Stimulated activated CD4-positive, alpha-beta T cell treated with anti-CD3 and anti-CD28 coated beads, Interleukin-1b, Interleukin-23, amount 100 ng/mL, for 24 hours (primary cell): Measurements from ENCODE around the gene DAND5.

ENCODE experiments used
- DNase-seq, 4 experiments: peaks; one replicate each; pipeline ENCODE4 v3.0.0-alpha.2; 2020; ENCODE audit warnings: low read depth in 4 of 4, low spot score in 1 of 4

Gene DAND5, protein sequence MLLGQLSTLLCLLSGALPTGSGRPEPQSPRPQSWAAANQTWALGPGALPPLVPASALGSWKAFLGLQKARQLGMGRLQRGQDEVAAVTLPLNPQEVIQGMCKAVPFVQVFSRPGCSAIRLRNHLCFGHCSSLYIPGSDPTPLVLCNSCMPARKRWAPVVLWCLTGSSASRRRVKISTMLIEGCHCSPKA

DNA sequence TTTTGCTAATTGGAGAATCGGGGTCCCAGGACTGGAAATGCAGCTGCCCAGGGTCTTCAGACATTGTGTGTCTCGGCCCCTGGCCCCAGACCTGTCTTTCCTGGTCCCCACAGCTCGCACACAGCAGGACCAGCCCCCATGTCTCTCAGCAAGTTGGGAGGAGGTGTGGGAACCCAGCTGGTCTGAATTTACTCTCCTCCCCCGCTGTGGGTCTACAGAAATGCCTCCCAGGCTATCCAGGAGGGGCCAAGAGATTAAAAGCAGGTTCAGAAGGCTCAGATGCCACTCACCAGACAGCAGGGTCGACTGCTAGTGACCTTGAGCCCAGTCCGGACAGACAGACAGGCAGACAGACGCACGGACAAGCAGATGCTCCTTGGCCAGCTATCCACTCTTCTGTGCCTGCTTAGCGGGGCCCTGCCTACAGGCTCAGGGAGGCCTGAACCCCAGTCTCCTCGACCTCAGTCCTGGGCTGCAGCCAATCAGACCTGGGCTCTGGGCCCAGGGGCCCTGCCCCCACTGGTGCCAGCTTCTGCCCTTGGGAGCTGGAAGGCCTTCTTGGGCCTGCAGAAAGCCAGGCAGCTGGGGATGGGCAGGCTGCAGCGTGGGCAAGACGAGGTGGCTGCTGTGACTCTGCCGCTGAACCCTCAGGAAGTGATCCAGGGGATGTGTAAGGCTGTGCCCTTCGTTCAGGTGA, at the start of gene DAND5:
DAND5 (plus strand) TSS at position 285 of the 697 bp plus-strand sequence; CDS start at position 370, 85 bp downstream.
- DNase-seq = no peak

DNA sequence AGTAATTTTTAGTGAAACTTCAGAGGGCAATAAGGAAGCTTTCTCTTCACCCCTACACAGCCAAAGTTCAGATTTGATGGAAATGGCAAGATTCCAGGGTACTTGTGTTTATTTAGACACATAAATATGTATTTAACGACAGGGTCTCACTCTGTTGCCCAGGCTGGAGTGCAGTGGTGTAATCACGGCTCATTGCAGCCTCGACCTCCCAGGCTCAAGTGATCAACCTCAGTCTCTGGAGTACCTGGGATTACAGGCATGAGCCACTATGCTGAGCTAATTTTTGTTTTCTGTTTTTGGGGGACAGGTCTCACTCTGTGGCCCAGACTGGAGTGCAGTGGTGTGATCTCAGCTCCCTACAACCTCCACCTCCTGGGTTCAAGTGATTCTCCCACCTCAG, 48.3 kb upstream of the DAND5 start:
- no peak for DNase-seq

DNA sequence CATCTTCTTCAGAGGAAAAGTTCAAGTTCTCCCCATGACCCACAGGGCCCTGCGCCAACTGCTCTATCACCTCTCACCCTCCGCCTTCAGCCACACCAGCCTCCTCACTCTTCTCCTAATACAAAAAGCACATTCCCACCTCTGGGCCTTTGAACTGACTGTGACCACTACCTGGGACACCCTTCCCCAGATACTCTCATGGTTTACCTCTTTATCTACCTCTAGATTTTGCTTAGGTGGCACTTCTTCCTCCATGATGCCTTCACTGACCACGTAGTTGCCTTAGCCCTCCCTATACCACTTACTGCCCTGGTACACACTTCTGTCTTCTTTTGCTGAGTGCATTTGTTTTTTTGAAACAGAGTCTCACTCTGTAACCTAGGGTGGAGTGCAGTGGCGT, 46.4 kb upstream of the DAND5 start:
- no peak for DNase-seq

DNA sequence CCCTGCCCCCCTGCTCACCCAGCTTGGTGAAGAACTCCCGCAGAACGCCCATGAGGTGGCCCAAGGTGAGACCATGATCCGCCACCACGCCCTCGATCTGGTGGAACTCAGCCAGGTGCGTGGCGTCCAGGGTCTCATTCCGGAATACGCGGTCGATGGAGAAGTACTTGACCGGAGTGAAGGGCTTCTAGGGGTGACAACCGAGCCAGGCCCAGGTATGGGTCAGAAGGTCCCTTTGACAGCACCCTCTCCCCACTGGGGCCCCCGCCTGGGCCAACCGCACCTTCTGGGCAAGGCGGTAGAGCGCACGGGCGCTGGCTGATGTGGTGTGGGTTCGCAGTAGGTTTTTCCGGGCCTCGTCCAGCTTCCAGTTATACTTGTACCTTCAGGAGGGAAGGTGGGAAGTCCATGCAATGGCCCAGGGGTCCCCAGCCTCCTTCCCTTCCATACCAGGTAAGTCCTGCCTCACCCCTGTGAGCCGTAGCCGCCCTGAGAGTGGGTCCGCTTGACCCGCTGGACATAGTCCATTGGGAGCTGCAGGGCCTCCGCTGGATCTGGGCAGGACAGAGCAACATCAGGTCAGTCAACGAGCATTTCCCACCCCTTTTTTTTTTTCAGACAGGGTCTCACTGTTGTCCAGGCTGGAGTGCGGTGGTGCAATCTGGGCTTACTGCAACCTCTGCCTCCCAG, 44.6 kb upstream of the DAND5 start:
- DNase-seq = no peak

DNA sequence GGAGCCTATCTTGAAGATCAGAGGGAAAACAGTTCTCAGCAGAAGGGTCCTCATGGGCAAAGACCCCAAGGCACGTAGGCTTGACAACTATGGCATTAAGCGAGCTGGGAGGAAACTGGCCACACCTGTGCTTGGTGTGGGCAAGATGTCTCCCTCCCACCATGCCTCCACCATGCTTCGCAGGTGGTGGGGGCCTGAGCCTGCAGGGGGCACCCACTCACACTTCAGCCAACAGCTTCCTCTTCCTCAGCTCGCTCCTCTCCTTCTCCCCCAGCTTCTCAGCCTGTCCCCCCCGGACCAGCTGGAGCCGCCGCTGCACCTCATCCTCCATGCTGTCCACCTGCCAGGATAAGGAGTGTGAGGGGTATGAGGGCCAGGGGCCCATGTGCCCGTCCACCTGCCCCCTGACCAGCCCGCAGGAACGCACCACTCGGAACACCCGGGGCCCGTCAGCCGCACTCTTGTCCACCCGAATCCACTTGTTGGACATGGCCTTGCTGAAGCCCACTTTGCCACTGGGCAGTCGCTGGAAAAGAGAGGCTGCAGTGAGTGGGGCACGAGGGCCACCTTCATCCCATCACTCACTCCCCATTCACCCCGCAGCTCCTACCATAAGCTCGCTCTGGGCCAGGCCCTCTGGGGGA, 39.3 kb upstream of the DAND5 start:
- no peak for DNase-seq

DNA sequence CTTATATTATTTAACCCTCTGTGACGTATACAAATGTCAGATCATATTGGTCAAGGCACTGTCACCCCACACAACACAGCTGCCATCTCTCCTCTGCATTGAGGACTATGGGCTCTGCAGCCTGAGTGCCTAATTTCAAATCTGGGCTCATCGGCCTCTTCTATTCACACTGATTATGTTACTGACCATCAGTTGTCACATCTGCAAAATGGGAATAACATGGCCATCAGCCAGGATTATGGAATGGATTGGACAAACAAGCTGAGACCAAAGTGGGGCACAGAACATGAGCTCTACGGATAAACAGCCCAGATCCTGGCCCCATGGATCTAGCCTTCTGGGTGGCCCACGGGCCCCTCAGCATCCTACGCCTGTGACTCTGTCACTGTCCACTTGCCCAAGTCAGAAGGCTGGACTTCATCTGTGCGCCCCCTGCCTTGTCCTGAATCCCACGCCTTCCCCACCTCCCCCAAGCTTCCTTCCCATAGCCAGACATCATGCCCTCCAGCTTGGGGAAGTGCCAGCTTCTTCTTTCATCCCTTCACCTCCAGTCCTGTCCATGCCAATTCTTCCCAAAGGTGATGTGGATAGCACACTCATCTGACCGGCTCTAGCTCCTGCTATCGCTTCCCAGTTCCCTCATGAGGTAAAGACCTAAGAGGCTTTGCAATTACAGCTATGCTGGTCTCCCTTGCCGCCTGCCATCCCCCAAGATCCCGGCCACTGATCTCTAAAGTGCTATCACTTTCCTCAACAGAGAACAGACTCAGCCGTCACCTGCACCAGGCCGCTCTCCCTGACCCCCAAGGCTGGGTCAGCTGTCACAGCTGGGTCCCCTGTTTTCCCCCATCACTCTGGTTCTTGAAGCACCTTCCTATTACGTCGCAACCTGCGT, 36.7 kb upstream of the DAND5 start:
- DNase-seq = no peak

DNA sequence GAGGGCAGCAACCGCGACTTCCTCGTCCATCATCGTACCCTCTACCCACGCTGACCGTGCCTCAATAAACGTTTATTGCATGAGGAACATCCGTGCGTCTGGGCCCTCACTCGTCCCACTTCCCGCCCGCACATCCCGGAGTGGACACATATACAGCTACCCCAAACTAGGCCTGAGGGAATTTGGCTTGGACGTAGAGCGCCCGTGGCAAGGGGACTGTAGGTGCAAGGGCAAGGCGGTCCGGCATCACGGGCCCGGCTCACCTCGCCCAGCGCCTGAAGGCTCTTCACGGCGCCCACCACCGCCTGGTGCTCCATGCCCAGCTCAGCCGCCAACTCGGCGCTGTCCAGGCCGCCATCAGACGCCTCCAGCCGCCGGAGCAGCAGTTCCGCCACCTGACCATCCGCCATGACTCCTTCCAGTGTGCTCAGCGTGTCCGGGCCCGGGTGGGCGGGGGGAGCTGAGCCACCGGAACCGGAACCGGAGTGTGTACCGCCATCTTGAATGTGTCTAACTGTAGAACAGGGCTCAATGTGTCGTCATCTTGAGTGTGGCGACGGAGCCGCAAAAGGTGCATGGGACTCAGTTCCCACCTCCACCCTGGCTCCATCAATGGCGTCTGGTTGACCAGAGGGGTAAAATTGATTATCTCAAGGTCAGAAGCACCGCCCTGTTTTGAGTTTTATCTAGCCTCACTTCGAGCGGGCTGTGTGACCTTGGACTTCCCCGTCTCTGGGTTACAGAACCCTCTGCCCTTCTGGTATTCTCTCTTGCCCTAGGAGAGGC, 35.9 kb upstream of the DAND5 start, which contains the start of gene FARSA:
FARSA (minus strand) TSS at position 425 of the 786 bp plus-strand sequence; CDS start at position 410, 15 bp downstream.
- peak; percentile 72 to 84 (median 82) for DNase-seq

DNA sequence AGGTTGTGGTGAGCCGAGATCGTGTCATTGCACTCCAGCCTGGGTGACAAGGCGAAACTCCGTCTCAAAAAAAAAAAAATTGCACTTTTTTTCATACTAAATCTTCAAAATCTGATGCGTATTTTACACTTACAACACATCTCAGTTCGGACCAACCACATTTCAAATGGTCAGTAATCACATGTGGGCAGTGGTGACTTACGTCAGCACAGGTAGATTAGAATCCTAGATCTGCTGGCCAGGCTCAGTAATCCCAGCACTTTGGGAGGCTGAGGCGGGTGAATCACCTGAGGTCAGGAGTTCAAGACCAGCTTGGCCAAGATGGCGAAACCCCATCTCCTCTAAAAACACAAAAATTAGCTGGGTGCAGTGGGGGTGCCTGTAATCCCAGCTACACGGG, 34.3 kb upstream of the DAND5 start:
- DNase-seq = no peak

DNA sequence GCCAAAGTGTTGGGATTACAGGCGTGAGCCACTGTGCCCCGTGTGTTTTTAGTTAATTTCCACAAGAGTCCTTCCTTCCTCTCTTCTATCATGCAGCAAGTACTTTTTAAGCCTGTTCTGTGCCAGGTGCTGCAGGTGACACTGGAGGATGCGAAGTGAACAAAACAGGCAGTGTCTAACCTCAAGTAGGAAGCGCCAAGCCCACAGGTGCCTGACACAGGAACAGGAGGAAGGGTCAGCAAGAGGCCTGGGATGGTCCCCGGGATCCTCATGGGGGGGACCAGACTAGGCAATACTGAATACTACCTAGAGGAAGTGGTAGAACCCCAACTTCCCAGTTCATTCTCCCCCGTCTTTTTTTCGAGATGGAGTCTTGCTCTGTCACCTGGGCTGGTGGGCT, 32.8 kb upstream of the DAND5 start:
- no peak for DNase-seq

DNA sequence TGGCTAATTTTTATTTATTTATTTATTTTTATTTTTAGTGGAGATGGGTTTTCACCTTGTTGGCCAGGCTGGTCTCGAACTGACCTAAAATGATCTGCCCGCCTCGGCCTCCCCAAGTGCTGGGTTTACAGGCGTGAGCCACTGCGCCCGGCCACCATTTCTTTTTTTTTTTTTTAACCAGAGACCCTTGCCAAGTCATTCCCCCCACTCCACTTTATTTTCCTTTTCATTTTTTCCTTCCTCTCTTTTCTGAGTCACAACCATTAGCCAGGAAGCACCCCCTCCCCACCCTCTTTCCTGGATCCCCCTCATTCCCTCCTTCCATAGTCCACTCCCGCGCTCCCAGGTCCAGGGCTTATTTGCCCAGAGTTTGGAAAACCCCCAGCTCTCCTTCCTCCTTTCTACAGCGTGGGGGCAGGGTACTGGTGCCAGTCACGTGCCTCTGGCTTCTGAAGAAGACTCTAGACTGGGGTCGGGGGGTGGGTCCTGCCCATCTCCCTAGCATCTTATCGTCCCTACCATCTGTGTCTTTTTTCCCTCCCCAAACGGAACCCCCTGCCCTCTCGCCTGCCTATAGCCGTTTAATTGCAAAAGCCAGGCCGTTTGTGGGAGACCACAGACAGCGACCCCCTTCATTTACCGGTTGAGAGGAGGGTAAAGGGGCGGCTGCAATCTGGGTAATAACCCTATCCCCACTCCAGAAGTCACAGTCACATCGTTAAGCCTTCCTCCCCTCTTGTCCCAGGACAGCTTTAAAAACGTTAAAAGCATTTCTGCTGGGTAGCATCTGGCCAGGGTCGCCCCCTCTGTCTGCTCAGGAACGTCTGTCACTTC, 32.1 kb upstream of the DAND5 start:
- DNase-seq = no peak

DNA sequence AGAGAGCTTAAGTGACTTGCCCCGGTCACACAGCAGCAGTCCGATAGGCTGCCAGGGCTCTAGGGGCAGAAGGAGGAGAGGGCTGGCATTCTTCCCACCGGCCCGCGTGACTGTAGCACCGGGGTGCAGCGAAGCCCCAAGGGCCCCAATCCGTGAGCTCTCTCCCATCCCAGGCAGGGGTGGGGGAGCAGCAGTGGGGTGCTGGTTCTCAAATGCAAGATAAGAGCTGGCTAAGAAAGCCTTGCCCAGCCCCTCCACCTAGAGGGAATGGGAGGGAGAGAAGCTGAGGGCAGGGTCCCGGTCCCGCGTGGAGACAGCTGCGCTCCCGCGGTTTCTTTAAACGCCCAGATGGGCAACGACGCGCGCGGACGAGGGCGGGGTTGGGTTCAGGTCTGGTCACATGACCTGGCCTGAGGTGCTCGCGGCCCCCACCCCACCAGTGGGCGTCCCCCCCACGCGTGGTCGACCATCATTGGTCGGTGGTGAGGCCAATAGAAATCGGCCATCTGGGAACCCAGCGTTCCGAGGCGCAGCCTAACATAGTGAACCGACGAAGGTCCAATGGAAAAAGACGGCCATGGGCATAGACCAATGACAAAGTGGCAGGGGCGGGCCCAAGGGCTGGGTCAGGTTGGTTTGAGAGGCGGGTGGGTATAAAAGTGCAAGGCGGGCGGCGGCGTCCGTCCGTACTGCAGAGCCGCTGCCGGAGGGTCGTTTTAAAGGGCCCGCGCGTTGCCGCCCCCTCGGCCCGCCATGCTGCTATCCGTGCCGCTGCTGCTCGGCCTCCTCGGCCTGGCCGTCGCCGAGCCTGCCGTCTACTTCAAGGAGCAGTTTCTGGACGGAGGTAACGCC, 31.2 kb upstream of the DAND5 start, which contains the start of gene CALR:
CALR (plus strand) TSS at position 683 of the 852 bp plus-strand sequence; CDS start at position 754, 71 bp downstream.
- peak; percentile 92 to 99 (median 96) for DNase-seq

DNA sequence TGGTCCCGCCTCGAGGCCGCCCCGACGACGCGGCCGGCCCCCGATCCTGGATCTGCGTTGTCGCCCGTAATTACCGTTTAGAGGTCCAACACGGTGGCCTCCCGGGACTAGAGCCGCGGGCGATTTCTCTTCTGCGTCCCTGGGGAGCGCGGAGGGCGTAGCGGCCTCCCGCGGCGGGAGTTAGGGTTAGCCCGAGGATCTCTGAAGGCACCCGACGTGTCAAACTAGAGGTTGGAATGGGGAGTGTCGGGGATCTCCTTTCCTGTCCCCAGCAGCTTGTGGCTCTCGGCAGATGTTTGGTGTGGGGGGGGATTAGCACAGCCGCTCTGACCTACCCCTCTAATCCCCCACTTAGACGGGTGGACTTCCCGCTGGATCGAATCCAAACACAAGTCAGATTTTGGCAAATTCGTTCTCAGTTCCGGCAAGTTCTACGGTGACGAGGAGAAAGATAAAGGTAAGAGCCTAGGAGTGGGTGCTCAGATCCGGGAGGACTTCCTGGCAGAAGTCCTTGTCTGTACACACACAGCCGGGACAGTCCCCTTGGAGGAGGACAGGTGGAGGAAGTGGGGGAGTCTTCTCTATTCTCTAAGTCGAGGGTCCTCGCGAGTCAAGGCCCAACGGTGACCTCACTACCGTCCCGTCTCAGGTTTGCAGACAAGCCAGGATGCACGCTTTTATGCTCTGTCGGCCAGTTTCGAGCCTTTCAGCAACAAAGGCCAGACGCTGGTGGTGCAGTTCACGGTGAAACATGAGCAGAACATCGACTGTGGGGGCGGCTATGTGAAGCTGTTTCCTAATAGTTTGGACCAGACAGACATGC, 30.4 kb upstream of the DAND5 start:
- DNase-seq = no peak

DNA sequence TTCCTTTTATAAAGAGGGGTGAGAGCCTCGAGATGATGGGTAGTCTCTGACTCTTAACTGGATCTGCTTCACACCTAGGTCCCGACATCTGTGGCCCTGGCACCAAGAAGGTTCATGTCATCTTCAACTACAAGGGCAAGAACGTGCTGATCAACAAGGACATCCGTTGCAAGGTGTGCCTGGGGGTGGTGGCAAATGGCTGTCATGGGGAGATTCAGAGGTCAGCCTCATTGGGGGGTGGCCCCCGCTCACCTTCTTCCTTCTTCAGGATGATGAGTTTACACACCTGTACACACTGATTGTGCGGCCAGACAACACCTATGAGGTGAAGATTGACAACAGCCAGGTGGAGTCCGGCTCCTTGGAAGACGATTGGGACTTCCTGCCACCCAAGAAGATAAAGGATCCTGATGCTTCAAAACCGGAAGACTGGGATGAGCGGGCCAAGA, 29.4 kb upstream of the DAND5 start:
- DNase-seq = no peak

DNA sequence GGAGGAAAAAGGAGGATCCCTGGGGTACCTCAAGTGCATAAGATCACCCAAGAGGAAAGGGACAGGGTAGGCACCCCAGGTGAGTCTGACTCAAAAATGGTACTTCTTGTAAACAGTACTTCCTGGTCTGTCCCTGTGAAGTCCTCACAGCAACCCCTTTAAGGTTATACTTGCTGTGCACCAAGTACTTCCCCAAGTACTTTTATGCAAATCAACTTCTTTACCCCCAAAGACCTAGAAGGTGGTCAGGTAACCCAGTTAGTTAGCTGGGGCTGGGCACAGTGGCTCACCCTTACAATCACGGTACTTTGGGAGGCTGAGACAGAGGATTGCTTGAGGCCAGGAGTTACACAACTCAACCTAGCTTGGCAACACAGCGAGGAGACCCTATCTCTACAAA, 28.5 kb upstream of the DAND5 start:
- DNase-seq = no peak

DNA sequence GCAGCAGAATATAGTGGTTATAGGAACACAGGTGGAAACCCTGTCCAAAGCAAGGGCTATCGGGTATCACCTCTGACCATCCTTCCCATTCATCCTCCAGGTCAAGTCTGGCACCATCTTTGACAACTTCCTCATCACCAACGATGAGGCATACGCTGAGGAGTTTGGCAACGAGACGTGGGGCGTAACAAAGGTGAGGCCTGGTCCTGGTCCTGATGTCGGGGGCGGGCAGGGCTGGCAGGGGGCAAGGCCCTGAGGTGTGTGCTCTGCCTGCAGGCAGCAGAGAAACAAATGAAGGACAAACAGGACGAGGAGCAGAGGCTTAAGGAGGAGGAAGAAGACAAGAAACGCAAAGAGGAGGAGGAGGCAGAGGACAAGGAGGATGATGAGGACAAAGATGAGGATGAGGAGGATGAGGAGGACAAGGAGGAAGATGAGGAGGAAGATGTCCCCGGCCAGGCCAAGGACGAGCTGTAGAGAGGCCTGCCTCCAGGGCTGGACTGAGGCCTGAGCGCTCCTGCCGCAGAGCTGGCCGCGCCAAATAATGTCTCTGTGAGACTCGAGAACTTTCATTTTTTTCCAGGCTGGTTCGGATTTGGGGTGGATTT, 25.8 kb upstream of the DAND5 start:
- DNase-seq = no peak

DNA sequence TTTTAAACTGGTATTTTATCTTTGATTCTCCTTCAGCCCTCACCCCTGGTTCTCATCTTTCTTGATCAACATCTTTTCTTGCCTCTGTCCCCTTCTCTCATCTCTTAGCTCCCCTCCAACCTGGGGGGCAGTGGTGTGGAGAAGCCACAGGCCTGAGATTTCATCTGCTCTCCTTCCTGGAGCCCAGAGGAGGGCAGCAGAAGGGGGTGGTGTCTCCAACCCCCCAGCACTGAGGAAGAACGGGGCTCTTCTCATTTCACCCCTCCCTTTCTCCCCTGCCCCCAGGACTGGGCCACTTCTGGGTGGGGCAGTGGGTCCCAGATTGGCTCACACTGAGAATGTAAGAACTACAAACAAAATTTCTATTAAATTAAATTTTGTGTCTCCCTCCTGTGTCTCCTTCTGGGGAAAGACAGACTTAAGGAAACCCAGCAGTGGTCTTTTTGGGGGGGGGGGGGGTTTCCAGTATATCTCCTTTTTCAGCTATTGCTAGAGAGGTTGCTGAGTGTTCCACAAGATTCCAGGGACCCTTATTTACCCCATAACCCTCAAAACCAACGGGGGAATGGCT, 25.2 kb upstream of the DAND5 start:
- DNase-seq = no peak
